Measurements from ENCODE around the gene FCSK. TPM values are rescaled to one million over a fixed set of nuclear protein-coding genes. Genes with fewer than 3 reads are reported as not detected.

Gene FCSK
- total and polyA plus RNA-seq, 10 of the 15 experiments (the other 5 are each of a cell fraction or from before 2014, with no cell fraction given) = 0.60 to 17.6 (median 7.4) TPM

DNA sequence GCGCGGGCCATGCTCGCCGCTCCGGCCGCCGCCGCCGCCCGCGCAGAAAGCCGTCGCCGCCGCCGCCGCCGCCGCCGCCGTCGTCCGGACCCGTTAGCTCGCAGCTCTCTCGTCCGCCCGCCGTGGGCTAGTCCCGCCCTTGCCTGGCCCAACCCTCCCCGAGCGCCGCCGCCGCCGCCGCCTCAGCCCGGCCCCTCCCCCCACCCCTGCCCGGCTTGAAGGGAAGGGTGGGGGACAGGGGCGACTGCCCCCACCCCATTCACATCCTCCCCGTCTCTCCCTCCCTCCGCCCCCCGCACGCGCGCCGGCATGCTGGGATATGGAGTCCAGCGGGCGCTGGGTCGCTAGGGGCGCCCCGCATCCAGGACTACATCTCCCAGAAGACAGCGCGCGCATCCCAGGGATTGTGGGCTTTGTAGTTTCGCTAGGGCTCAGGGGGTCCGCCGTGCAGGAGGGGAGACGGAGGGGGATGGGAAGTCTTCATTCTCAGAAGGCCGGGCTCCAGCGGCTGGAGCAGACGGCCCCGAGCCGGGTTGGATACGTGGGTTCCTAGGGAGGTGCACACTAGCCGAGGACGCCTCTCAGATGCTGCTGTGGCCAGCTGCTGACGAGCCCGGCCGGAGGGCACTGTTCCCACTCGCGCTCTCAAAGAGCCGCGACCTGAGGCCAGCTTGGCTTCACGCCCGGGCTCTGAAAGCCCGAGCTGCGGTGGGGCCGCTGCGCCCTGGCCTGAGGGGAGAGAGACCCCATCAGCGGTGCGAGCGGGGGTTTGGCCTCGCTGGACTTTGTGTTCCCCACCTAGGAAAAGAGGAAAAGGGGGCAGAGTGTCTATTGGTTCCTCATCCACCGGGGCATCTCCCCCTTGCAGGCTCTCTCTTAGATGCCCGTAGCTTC lies 15.2 kb upstream of the FCSK start, which contains the start of gene ST3GAL2 (continued):
- TF ChIP-seq, protein P1, sequence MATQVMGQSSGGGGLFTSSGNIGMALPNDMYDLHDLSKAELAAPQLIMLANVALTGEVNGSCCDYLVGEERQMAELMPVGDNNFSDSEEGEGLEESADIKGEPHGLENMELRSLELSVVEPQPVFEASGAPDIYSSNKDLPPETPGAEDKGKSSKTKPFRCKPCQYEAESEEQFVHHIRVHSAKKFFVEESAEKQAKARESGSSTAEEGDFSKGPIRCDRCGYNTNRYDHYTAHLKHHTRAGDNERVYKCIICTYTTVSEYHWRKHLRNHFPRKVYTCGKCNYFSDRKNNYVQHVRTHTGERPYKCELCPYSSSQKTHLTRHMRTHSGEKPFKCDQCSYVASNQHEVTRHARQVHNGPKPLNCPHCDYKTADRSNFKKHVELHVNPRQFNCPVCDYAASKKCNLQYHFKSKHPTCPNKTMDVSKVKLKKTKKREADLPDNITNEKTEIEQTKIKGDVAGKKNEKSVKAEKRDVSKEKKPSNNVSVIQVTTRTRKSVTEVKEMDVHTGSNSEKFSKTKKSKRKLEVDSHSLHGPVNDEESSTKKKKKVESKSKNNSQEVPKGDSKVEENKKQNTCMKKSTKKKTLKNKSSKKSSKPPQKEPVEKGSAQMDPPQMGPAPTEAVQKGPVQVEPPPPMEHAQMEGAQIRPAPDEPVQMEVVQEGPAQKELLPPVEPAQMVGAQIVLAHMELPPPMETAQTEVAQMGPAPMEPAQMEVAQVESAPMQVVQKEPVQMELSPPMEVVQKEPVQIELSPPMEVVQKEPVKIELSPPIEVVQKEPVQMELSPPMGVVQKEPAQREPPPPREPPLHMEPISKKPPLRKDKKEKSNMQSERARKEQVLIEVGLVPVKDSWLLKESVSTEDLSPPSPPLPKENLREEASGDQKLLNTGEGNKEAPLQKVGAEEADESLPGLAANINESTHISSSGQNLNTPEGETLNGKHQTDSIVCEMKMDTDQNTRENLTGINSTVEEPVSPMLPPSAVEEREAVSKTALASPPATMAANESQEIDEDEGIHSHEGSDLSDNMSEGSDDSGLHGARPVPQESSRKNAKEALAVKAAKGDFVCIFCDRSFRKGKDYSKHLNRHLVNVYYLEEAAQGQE (IDR thresholded peaks at IDR 0.05; ENCODE audit: low read depth, low read length) = no peak
- TF ChIP-seq MXI1 (IDR thresholded peaks at IDR 0.05; ENCODE audit: low read depth, low read length) (0 out of 2 replicates have a peak, but pooled peaks have one; percentile 36), POLR2A (IDR thresholded peaks at IDR 0.05; ENCODE audit: low read depth, low read length) (peak; percentile 67), SUZ12 (IDR thresholded peaks at IDR 0.05; ENCODE audit: unreplicated experiment) (no peak), CHD2 (IDR thresholded peaks at IDR 0.05; ENCODE audit: borderline replicate concordance, low read depth, low read length) (peak; percentile 90), MLLT1 (IDR thresholded peaks at IDR 0.05) (peak; percentile 56), POLR2AphosphoS5 (IDR thresholded peaks at IDR 0.05; ENCODE audit: low read length) (peak; percentile 39; the same call in 1 of the 2 replicates), SIX5 (IDR thresholded peaks at IDR 0.05; ENCODE audit: low read depth, low read length, severe bottlenecking) (peak; percentile 100), BACH1 (IDR thresholded peaks at IDR 0.05; ENCODE audit: borderline replicate concordance) (peak; percentile 21; the same call in 1 of the 2 replicates), EED (IDR thresholded peaks at IDR 0.05; ENCODE audit: low read depth) (0 out of 2 replicates have a peak, but pooled peaks have one; percentile 16), MEF2B (IDR thresholded peaks at IDR 0.05; ENCODE audit: partially characterized antibody, poor library complexity, severe bottlenecking) (peak; percentile 62), ZSCAN29 (IDR thresholded peaks at IDR 0.05) (no peak), TBL1XR1 (IDR thresholded peaks at IDR 0.05; ENCODE audit: low read depth, low read length) (0 out of 2 replicates have a peak, but pooled peaks have one; percentile 78), YBX1 (IDR thresholded peaks at IDR 0.05) (no peak), GATAD2B (conservative IDR thresholded peaks at IDR 0.05; ENCODE audit: low read depth) (peak; percentile 84), MYB (IDR thresholded peaks at IDR 0.05; ENCODE audit: borderline replicate concordance, low read depth, low read length) (no peak)
- TF ChIP-seq, protein P2, sequence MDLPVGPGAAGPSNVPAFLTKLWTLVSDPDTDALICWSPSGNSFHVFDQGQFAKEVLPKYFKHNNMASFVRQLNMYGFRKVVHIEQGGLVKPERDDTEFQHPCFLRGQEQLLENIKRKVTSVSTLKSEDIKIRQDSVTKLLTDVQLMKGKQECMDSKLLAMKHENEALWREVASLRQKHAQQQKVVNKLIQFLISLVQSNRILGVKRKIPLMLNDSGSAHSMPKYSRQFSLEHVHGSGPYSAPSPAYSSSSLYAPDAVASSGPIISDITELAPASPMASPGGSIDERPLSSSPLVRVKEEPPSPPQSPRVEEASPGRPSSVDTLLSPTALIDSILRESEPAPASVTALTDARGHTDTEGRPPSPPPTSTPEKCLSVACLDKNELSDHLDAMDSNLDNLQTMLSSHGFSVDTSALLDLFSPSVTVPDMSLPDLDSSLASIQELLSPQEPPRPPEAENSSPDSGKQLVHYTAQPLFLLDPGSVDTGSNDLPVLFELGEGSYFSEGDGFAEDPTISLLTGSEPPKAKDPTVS (IDR thresholded peaks at IDR 0.05; ENCODE audit: low read depth, low read length) = no peak
- TF ChIP-seq, protein P3, sequence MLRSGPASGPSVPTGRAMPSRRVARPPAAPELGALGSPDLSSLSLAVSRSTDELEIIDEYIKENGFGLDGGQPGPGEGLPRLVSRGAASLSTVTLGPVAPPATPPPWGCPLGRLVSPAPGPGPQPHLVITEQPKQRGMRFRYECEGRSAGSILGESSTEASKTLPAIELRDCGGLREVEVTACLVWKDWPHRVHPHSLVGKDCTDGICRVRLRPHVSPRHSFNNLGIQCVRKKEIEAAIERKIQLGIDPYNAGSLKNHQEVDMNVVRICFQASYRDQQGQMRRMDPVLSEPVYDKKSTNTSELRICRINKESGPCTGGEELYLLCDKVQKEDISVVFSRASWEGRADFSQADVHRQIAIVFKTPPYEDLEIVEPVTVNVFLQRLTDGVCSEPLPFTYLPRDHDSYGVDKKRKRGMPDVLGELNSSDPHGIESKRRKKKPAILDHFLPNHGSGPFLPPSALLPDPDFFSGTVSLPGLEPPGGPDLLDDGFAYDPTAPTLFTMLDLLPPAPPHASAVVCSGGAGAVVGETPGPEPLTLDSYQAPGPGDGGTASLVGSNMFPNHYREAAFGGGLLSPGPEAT (IDR thresholded peaks at IDR 0.05; ENCODE audit: low read depth) = peak; percentile 57; the same call in 1 of the 2 replicates
- TF ChIP-seq, protein P4, sequence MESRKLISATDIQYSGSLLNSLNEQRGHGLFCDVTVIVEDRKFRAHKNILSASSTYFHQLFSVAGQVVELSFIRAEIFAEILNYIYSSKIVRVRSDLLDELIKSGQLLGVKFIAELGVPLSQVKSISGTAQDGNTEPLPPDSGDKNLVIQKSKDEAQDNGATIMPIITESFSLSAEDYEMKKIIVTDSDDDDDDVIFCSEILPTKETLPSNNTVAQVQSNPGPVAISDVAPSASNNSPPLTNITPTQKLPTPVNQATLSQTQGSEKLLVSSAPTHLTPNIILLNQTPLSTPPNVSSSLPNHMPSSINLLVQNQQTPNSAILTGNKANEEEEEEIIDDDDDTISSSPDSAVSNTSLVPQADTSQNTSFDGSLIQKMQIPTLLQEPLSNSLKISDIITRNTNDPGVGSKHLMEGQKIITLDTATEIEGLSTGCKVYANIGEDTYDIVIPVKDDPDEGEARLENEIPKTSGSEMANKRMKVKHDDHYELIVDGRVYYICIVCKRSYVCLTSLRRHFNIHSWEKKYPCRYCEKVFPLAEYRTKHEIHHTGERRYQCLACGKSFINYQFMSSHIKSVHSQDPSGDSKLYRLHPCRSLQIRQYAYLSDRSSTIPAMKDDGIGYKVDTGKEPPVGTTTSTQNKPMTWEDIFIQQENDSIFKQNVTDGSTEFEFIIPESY (IDR thresholded peaks at IDR 0.05) = no peak
